HEK293T (cell line): ENCODE results near the gene LRIG1.

Experiments used
- CTCF ChIA-PET: fragments of 350-600 bp; formaldehyde crosslinking; extraction: SDS; loops from one replicate; lab custom pipeline; 2021; ENCODE audit warnings: antibody characterized with exemption, inconsistent platforms; lab: Yijun Ruan, JAX
- POLR2A ChIA-PET: fragments of 350-600 bp; formaldehyde crosslinking; extraction: SDS; loops from one replicate; lab custom pipeline; 2020; ENCODE audit warnings: antibody characterized with exemption, inconsistent platforms; lab: Yijun Ruan, JAX
- DNase-seq: peaks from one replicate; pipeline ENCODE4 v3.0.0; 2012; ENCODE audit warnings: mixed read lengths; ENCODE audit errors: extremely low spot score
- ARNT ChIP-seq: fragments of 450-650 bp; IDR thresholded peaks from 2 replicates; pipeline ENCODE4 v1.6.1; 2017; ENCODE audit warnings: mild to moderate bottlenecking
- BHLHE40 ChIP-seq: fragments of 450-650 bp; IDR thresholded peaks from 2 replicates; pipeline ENCODE4 v1.6.1; 2016; ENCODE audit warnings: mild to moderate bottlenecking, moderate library complexity, borderline replicate concordance
- CTBP1 ChIP-seq: fragments of 450-650 bp; IDR thresholded peaks from 2 replicates; pipeline ENCODE4 v1.6.1; 2016; ENCODE audit warnings: borderline replicate concordance
- ELF4 ChIP-seq: fragments of 450-650 bp; IDR thresholded peaks from 2 replicates; pipeline ENCODE4 v1.6.1; 2017; ENCODE audit warnings: antibody characterized with exemption
- FOXA1 ChIP-seq: fragments of 450-650 bp; IDR thresholded peaks from 2 replicates; pipeline ENCODE4 v1.6.1; 2016; ENCODE audit warnings: mild to moderate bottlenecking
- FOXK2 ChIP-seq: fragments of 450-650 bp; IDR thresholded peaks from 2 replicates; pipeline ENCODE4 v1.6.1; 2016; ENCODE audit warnings: mild to moderate bottlenecking
- FOXM1 ChIP-seq: fragments of 450-650 bp; IDR thresholded peaks from 2 replicates; pipeline ENCODE4 v1.6.1; 2017; ENCODE audit warnings: mild to moderate bottlenecking, borderline replicate concordance
- HDGF ChIP-seq: fragments of 450-650 bp; IDR thresholded peaks from 2 replicates; pipeline ENCODE4 v1.6.1; 2017; ENCODE audit warnings: antibody characterized with exemption, borderline replicate concordance
- L3MBTL2 ChIP-seq: fragments of 450-650 bp; conservative IDR thresholded peaks from 2 replicates; pipeline ENCODE4 v1.6.1; 2016; ENCODE audit warnings: mild to moderate bottlenecking
- LEF1 ChIP-seq: fragments of 450-650 bp; IDR thresholded peaks from 2 replicates; pipeline ENCODE4 v1.6.1; 2017; ENCODE audit warnings: mild to moderate bottlenecking, borderline replicate concordance
- NFRKB ChIP-seq: fragments of 450-650 bp; IDR thresholded peaks from 2 replicates; pipeline ENCODE4 v1.6.1; 2016; ENCODE audit warnings: mild to moderate bottlenecking, moderate library complexity
- PKNOX1 ChIP-seq: fragments of 450-650 bp; IDR thresholded peaks from 2 replicates; pipeline ENCODE4 v1.6.1; 2016
- SP1 ChIP-seq: fragments of 450-650 bp; IDR thresholded peaks from 2 replicates; pipeline ENCODE4 v1.6.1; 2017
- SUZ12 ChIP-seq: fragments of 450-650 bp; IDR thresholded peaks from 2 replicates; pipeline ENCODE4 v1.6.1; 2016; ENCODE audit warnings: mild to moderate bottlenecking
- TARDBP ChIP-seq: fragments of 450-650 bp; IDR thresholded peaks from 2 replicates; pipeline ENCODE4 v1.6.1; 2016
- ZNF384 ChIP-seq: fragments of 450-650 bp; IDR thresholded peaks from 2 replicates; pipeline ENCODE4 v1.6.1; 2016

The LRIG1 gene

GRCh38 chr3:66371432-66371831 lies 129.4 kb downstream of the LRIG1 start:
- no peak for TF ChIP-seq FOXK2
- TF ChIP-seq BHLHE40 = no peak
- TF ChIP-seq SUZ12 = no peak
- no peak for TF ChIP-seq FOXA1
- TF ChIP-seq HDGF = no peak
- TF ChIP-seq ZNF384 = no peak
- no peak for TF ChIP-seq NFRKB
- TF ChIP-seq PKNOX1 = no peak
- TF ChIP-seq L3MBTL2 = no peak
- no peak for TF ChIP-seq CTBP1
- TF ChIP-seq FOXM1 = no peak
- no peak for TF ChIP-seq ARNT
- no peak for TF ChIP-seq SP1
- no peak for TF ChIP-seq ELF4
- TF ChIP-seq LEF1 = no peak
- TF ChIP-seq TARDBP = no peak
- CTCF ChIA-PET = no interaction called here
- no peak for DNase-seq
- POLR2A ChIA-PET = no interaction called here

- TF ChIP-seq ZNF384 = no peak
- TF ChIP-seq ELF4 = no peak
- TF ChIP-seq CTBP1 = no peak
- no peak for TF ChIP-seq SP1
- no peak for TF ChIP-seq HDGF
- no peak for TF ChIP-seq FOXK2
- TF ChIP-seq L3MBTL2 = no peak
- no peak for TF ChIP-seq NFRKB
- TF ChIP-seq LEF1 = no peak
- no peak for TF ChIP-seq SUZ12
- no peak for TF ChIP-seq PKNOX1
- no peak for TF ChIP-seq BHLHE40
- no peak for TF ChIP-seq FOXA1
- no peak for TF ChIP-seq FOXM1
- TF ChIP-seq TARDBP = no peak
- no peak for TF ChIP-seq ARNT
- POLR2A ChIA-PET = no interaction called here
- CTCF ChIA-PET = no interaction called here
- DNase-seq = no peak
Measured at GRCh38 chr3:66370179-66370578, 130.6 kb downstream of the LRIG1 start.

GRCh38 chr3:66367979-66368378 lies 132.8 kb downstream of the LRIG1 start:
- ChIA-PET CTCF (interaction anchor here (1.2 kb wide), 1 partner anchor 10 kb away, joined by 6 read pairs; no protein-coding TSS in a partner anchor), POLR2A (no interaction called here)
- DNase-seq = no peak
- TF ChIP-seq SUZ12 (no peak), ELF4 (no peak), FOXM1 (no peak), NFRKB (no peak), FOXA1 (no peak), HDGF (no peak), PKNOX1 (no peak), LEF1 (no peak), SP1 (no peak), BHLHE40 (no peak), ZNF384 (no peak), ARNT (no peak), FOXK2 (no peak), CTBP1 (no peak), L3MBTL2 (no peak)

- no peak for DNase-seq
- TF ChIP-seq SP1 (no peak), NFRKB (no peak), BHLHE40 (no peak), HDGF (no peak)
- POLR2A ChIA-PET = no interaction called here
- CTCF ChIA-PET = interaction anchor here (1.7 kb wide), 1 partner anchor 11 kb away, joined by 3 read pairs; no protein-coding TSS in a partner anchor
Measured at GRCh38 chr3:66366747-66367146, 134.1 kb downstream of the LRIG1 start.

GRCh38 chr3:66365080-66365479 lies 135.7 kb downstream of the LRIG1 start:
- DNase-seq = no peak
- POLR2A ChIA-PET = no interaction called here
- CTCF ChIA-PET = no interaction called here
- TF ChIP-seq LEF1 (no peak), HDGF (no peak), ELF4 (no peak)

GRCh38 chr3:66363148-66363547 lies 137.7 kb downstream of the LRIG1 start:
- TF ChIP-seq CTBP1 (peak; percentile 53; the same call in 1 of the 2 replicates), PKNOX1 (peak; percentile 92), ZNF384 (no peak)
- POLR2A ChIA-PET = no interaction called here
- CTCF ChIA-PET = interaction anchor here (1.8 kb wide), 1 partner anchor 15 kb away, joined by 11 read pairs; no protein-coding TSS in a partner anchor

More at GRCh38 chr3:66363148-66363547, 137.7 kb downstream of the LRIG1 start:
- DNase-seq = no peak
